Muscle of arm (tissue), 14 donors: ENCODE results near the gene ILK. TPM values are rescaled to one million over a fixed set of nuclear protein-coding genes. Genes with fewer than 3 reads are reported as not detected.

Experiments used
- DNase-seq: peaks from one replicate; pipeline ENCODE4 v3.0.0-alpha.2; 2013
- long read RNA-seq, 11 donors: transcript quantifications; one replicate each; lab custom pipeline, GENCODE V29; 2026
- polyA plus RNA-seq, 12 donors: library from polyadenylated mRNA; unstranded; fragments of 120-200 nt; gene quantifications; one replicate each; pipeline ENCODE4 v1.2.1, GENCODE V29; 2013; ENCODE audit not compliant: insufficient read length in 12 of 12

Gene ILK
- polyA plus RNA-seq: 100 to 1,000 TPM in 11 of 12 donors, not detected in 1; 120 to 152 (median 136) TPM
- long read RNA-seq, donor 1, transcript ILK-203 (13 exons, 1,692 nt): major isoform, 22 of 408 reads
- long read RNA-seq, donor 1, transcript ILK-201 (13 exons, 1,802 nt): minor isoform, 8 of 408 reads
- long read RNA-seq, donor 1, transcript ILK-202 (12 exons, 2,074 nt): minor isoform, 6 of 408 reads
- long read RNA-seq, donor 1, partial matches to known transcripts: 355 of 408 reads
- long read RNA-seq, donor 1, other reads (novel, unspliced or antisense): 14 of 408 reads
- long read RNA-seq, donor 2, transcript ILK-201 (13 exons, 1,802 nt): minor isoform, 10 of 404 reads
- long read RNA-seq, donor 2, transcript ILK-203 (13 exons, 1,692 nt): major isoform, 50 of 404 reads
- long read RNA-seq, donor 2, transcript ILK-202 (12 exons, 2,074 nt): minor isoform, 10 of 404 reads
- long read RNA-seq, donor 2, partial matches to known transcripts: 318 of 404 reads
- long read RNA-seq, donor 2, other reads (novel, unspliced or antisense): 14 of 404 reads
- long read RNA-seq, donor 3, transcript ILK-203 (13 exons, 1,692 nt): major isoform, 17 of 23 reads
- long read RNA-seq, donor 3, partial matches to known transcripts: 0 of 23 reads
- long read RNA-seq, donor 3, other reads (novel, unspliced or antisense): 0 of 23 reads
- long read RNA-seq, donor 4, transcript ILK-203 (13 exons, 1,692 nt): major isoform, 10 of 14 reads
- long read RNA-seq, donor 4, partial matches to known transcripts: 0 of 14 reads
- long read RNA-seq, donor 4, other reads (novel, unspliced or antisense): 0 of 14 reads
- long read RNA-seq, donor 5: 0 reads
- long read RNA-seq, donor 6, transcript ILK-203 (13 exons, 1,692 nt): major isoform, 19 of 161 reads
- long read RNA-seq, donor 6, transcript ILK-201 (13 exons, 1,802 nt): minor isoform, 5 of 161 reads
- long read RNA-seq, donor 6, partial matches to known transcripts: 127 of 161 reads
- long read RNA-seq, donor 6, other reads (novel, unspliced or antisense): 6 of 161 reads
- long read RNA-seq, donor 7, transcript ILK-203 (13 exons, 1,692 nt): major isoform, 16 of 28 reads
- long read RNA-seq, donor 7, transcript ILK-201 (13 exons, 1,802 nt): minor isoform, 8 of 28 reads
- long read RNA-seq, donor 7, partial matches to known transcripts: 0 of 28 reads
- long read RNA-seq, donor 7, other reads (novel, unspliced or antisense): 0 of 28 reads
- long read RNA-seq, donor 8, transcript ILK-201 (13 exons, 1,802 nt): minor isoform, 6 of 46 reads
- long read RNA-seq, donor 8, transcript ILK-202 (12 exons, 2,074 nt): minor isoform, 7 of 46 reads
- long read RNA-seq, donor 8, transcript ILK-203 (13 exons, 1,692 nt): major isoform, 30 of 46 reads
- long read RNA-seq, donor 8, partial matches to known transcripts: 0 of 46 reads
- long read RNA-seq, donor 8, other reads (novel, unspliced or antisense): 0 of 46 reads
- long read RNA-seq, donor 9, transcript ILK-203 (13 exons, 1,692 nt): major isoform, 19 of 31 reads
- long read RNA-seq, donor 9, transcript ILK-201 (13 exons, 1,802 nt): minor isoform, 7 of 31 reads
- long read RNA-seq, donor 9, partial matches to known transcripts: 0 of 31 reads
- long read RNA-seq, donor 9, other reads (novel, unspliced or antisense): 0 of 31 reads
- long read RNA-seq, donor 10, transcript ILK-201 (13 exons, 1,802 nt): minor isoform, 11 of 52 reads
- long read RNA-seq, donor 10, transcript ILK-202 (12 exons, 2,074 nt): minor isoform, 6 of 52 reads
- long read RNA-seq, donor 10, transcript ILK-203 (13 exons, 1,692 nt): major isoform, 29 of 52 reads
- long read RNA-seq, donor 10, partial matches to known transcripts: 5 of 52 reads
- long read RNA-seq, donor 10, other reads (novel, unspliced or antisense): 0 of 52 reads
- long read RNA-seq, donor 11, transcript ILK-201 (13 exons, 1,802 nt): minor isoform, 9 of 296 reads
- long read RNA-seq, donor 11, transcript ILK-203 (13 exons, 1,692 nt): major isoform, 29 of 296 reads
- long read RNA-seq, donor 11, partial matches to known transcripts: 82 of 296 reads
- long read RNA-seq, donor 11, other reads (novel, unspliced or antisense): 170 of 296 reads

DNA sequence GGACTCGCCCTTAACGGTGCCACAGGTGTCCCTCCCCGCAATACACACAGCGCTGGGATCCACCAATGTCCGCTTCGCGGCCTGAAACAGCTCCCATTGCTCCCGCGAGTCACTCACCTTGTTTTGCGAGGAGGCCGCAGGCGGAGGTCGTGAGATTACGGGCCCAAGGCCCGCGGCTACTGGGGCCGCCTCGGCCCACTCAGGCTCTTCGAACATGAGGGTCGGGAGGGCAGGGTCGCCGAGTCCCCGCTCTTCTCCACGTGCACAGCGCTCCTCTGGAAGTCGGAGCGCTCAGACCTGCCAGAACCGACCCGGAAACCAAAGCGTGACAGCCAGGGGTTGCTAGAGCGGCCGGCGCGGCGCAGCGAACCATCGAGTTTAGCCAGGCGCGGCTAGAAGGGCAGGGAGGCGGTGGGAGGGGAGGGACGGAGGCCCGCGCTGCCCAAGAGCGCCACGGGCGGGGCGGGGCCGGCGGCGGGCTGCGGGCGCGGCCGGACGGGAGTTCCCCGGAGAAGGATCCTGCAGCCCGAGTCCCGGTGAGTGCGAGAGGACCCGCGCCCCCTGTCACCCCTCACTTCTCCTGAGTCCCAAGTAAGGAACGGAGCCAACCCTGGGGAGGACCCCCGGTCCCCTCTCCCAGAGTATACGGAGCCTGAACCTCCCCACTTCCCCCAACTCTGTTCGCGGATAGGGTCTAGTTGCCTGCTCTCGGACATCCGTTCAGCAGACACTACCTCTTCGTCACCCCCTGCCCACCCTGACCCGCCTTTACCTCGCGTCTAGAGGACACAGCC is at the start of gene ILK, which contains the start of gene RRP8:
Gene ILK, plus strand, starts transcription at position 488 of the 794 bp plus-strand sequence. CDS start 498 bp downstream, outside the sequence.
Gene RRP8, minus strand, starts transcription at position 330 of the 794 bp plus-strand sequence. Its CDS starts 114 bp downstream, at position 216.
- peak; percentile 88 for DNase-seq

DNA sequence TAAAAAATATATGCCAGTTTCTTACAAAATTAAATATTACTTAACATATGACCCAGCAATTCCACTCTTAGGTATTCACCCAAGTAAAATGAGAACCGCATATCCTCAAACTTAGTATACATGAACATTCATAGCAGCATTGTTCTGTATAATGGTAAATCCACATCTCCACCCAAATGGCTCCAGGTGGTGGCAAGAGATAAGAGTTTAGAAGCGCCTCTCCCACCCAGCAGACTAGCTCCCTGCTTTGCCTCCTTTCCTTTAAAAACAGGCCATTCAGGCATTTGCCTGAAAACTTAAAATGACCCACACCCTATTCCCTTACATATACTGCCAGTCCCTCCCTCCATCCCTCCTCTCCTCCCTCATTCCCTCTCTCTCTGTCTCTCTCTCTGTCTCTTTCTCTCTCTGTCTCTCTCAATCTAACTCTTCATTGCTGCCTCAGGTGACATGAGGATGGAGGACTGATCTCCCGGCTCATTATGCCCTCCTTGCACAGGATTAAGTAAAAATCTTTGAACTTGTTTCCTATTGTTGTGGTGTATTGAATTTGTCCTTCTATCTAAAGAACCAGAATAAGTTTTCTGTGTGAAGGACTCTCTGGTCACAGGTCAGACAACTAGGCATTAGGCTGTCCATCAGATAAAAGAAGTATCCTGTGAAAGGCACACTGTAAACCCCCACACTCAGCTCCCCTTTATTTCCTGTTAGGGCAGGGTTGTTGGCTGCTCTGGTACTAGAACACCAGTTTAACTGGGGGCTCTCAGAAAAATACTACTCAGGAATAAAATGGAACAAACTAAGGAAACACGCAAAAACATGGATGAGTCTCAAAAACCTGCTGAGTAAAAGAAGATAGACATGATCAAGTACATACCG is 48.5 kb upstream of the ILK start:
- DNase-seq: no peak

DNA sequence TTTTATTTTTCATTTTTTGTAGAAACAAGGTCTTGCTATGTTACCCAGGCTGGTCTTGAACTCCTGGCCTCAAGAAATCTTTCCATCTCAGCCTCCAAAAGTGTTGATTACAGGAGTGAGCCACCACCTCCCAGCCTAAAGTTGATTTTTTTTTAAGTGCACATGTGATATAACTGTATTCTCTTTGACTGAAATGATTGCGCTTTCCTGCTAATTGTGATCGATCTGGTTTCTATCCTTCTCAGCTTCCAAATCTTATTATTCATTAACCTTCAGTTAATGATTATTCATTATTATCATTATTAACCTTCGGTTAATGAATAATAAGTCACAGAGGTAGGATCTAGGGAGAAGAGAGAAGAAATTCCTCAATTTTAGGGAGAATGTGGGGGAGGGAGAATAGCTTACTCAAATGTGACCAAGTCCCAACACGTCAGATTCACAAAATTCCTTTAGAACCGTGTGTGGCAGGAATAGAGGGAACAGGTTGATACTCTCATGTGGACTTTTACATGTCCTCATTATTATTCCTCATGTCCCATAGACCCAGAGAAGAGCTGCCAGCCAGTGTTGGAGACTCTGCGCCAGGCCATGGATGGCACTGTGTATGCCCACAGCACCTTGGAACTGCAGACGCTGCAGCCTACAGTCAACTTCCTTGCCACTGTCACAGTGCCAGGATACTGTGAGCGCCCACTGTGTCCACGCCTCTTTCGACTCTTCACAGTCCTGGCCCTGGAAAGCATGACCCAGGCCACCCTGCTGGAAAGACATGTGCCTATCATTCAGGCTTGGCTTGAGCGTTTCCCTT is 47.2 kb upstream of the ILK start:
- DNase-seq: no peak

DNA sequence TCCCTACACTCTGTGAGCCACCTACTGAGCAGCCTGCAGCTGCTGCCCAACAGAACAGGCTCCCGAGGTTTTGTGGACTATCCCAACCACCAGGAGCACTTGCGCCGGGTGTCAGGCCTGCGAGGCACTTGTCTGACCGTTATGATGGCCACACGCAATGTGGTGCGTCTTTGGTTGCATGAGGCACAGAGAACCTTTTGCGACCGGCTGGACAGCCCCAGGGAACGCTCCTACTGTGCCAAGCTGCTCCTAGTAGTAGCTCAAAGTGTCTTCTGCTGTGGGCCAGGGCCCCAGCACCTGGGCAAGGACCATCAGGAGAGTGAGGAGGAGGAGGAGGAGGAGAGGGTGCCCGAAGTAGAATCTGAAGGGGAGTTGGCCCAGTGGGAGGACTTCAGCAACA is 46.5 kb upstream of the ILK start:
- DNase-seq: no peak

DNA sequence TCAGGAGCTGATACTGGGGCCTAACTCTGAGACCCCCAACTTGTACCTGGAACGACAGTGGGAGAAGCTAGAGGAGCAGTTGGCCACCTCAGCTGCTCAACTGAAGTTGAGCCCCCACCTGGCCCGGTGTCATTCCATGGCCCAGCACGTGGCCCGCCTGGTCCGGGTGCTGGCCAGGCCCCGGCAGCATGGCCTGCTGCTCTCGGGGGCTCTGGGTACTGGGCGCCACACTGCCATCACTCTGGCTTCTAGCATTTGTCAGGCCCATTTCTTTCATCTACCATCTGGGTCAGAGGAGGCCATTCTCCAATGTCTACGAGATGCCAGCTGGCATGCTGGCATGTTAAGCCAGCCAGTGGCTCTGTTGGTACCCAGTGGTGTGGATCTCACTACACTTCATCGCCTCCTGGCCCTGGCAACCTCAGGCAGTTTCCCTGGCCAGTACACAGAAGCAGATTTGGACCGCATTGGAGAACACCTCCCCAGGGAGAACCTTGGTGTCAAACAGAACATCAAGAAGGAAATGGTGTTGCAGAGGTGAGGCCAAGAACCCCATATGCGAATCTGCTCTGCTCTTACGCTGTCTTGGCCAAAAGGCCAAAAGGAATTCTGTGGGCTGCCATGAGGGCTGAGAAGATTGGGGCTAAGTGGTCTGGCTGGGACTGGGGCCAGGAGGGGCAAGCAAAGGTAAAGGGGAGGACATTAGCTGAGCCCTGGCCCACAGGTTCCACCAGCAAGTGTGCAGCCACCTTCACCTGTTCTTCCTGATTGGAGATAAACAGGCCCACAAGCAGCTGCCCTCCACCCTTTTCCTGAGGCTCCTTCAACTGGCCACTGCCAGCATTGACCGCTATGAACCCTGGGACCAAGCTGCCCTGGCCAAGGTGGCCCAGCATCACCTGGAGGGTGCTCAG is 45.6 kb upstream of the ILK start:
- no peak for DNase-seq

DNA sequence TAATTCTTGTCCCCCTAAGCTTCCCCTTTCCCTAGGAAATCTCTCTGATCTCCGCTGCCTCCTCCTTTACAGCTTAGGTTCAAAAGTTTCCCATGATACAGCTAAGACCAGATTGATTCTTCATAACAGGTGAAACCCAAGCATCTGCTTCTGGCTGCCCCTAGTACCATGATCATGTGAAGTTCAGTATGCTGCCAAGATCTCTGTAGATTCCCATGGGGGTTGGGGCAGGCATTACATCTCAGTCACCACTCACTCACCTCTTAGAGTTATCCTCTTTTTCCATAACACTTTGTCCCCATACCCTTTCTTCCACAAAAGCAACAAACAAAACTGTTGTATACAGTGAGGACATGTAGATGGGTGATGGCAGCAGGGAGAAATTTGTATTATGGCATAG is 44.2 kb upstream of the ILK start:
- no peak for DNase-seq

DNA sequence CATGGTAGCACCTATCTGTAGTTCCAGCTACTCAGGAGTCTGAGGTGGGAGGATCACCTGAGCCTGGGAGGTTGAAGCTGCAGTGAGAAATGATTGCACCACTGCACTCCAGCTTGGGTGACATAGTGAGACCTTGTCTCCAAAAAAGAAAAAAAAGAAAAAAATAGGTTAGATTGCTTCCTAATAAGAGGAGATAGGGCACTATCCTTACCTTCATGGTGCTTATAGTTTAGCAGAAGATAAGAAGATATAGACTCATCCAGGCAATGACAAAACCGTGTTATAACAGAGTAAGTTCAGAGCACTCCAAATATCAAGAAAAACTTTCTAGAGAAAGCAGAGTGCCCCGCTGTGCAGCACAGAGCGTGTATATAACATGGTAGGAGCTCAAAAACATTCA is 42.3 kb upstream of the ILK start:
- no peak for DNase-seq

DNA sequence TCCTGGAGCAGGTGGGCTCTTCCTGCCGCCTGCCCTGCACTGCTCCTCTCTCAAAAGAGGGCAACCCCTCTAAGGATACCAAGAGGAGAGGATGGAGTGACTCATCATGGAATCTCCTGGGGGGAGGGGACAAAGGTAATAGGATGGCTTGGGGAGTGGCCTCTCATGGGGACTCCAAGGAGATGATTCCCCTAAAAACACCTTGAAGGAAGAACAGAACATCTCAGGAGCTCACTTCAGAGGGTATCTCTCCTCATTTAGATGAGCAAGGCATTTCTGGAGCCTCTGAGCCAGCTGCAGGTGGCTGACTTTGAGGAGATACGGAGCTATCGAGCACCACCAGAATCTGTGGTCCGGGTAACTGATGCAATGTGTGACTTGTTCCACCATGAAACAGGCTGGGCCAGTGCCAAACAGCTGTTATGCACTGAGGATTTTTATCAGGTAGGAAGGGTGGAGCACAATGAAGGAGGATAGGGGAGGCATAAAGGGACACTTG is 40.4 kb upstream of the ILK start:
- no peak for DNase-seq

DNA sequence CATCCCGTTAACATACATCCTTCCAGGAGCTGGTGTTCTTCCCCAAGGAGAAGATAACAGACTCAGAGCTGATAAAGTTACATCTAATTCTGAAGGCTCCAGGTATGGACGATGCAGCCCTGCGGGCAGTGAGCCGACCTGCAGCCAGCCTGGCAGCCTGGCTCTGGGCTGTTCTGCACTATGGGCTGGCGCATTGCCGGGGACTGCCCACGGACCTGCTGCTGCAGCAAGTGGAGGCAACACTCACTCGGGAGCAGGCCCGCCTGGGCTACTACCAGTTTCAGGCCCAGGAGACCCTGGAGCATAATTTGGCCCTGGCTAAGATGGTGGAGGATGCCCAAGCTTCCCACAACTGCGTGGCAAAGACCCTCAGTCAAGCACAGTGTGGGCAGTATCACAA is 39.9 kb upstream of the ILK start:
- DNase-seq: no peak

DNA sequence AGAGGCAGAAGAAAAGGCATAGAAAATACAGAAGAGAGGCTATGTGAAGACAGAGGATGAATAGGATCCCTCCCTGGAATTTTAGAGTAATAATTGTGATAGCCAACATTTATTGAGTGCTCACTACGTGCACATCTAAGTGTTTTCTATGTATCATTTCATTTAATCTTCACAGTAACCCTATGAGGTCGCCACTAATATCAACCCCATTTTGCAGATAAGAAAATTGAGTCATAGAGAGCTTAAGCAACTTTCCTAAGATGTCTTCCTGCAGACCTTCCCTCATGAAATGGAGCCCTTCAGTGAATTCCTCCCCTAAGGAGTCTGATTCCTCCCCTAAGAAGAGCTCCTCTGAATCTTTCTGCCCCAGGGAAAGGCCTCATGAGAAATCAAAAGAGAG is 38.2 kb upstream of the ILK start:
- DNase-seq: no peak

DNA sequence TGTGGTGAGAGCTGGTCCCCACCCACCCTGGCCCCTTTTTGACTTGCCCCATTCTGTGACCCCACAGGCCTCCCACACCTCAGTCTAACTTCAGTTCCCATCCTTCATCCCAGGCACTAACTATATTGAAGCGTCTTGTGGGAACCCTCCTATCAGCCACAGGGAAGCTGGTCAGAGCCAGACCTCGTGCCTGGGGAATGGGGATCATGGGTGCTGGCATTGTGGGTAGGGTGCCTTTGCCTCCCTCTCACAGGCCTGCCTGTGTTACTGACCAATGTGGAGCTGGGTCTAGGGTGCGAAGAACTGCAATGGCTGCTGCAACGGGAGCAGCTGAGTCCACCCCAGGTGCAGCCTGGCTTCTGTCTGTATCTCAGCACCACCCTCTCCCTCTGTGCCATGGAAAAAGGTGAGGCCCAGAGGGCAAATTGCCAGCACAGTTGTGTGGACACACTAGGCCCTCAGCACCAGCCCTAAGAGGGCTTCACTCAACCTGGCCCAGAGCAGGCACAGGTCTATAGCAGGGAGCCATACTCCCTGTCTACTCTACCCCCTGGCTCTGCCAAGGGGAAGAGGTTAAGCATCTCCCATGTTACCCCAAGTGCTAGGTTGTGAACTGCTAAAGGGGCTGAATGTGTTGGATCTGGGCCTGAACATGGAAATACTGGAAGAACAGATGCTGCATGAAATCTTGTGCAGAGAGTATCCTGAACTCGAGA is 37.4 kb upstream of the ILK start:
- no peak for DNase-seq

DNA sequence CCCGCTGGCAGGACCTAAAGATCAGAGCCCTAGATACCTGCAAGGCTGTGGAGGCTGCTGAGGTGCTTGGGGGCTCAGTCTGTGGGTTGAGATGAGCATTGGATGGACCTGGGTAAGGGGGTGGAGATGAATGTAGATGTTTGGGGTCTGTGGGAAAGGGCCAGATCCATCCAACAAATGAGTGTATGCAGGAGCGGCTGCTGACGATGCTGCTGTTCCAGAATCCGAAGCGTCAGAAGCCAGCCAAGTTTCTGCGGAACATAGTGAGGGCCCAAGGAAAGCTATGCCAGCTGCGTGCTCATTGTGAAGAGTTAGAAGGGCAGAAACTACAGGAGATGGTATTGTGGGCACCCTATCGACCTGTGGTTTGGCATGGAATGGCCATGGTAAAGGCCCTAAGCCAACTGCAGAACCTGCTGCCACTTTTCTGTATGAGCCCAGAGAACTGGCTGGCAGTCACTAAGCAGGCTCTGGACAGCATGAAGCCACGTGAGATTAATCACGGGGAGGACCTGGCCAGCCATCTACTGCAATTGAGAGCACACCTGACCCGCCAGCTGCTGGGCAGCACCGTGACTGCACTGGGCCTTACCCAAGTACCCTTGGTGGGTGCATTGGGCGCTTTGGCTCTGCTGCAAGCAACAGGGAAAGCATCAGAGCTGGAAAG is 36.7 kb upstream of the ILK start:
- no peak for DNase-seq

DNA sequence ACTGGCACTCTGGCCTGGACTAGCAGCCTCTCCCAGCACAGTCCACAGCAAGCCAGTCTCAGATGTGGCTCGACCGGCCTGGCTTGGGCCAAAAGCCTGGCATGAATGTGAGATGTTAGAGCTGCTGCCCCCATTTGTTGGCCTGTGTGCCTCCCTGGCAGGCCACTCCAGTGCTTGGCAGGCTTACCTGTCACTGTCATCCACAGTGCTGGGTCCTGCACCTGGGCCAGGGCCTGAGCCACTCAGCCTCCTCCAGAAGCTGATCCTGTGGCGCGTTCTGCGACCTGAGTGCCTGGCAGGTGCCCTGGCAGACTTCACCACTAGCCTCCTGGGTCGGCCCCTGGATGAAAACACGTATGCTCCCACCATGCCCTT is 36.2 kb upstream of the ILK start:
- no peak for DNase-seq

DNA sequence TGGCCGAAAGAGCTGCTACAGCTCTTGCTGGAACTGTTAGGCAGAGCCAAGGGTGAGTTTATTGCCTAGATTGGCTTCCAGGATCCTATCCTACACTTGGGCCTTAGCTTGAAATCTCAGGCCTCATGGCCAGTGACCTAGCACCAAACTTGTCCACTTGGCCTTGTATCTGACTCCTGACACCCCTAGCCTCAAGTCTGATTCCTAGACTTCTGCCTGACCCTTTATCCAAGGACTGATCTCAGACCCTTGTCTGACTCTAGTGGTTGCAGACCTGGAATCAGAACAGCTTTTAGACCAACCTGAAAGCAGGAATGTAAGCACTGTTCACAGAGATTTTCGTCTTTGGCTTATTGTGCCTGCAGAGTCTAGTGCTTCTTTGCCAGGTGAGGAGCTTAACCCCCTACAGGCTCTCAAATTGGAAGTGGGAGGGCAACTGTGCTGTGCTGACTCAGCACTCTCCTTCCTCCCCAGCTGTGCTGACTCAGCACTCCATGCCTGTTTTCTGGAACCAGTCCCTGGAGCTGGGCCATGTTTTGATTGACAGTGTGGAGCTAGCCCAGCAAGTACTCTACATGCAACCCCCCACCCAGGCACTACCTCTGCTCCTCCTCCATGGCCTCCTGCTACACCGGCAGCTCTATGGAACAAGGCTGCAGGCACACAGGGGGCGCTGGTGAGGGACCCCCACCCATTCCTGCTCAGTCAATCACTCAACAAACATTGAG is 35.2 kb upstream of the ILK start:
- DNase-seq: peak; percentile 55
